HCEC 1CT (cell line): Measurements from ENCODE around the gene MEGF11.

Experiments used
- DNase-seq: peaks from one replicate; pipeline ENCODE4 v3.0.0-alpha.2; 2017

Gene MEGF11

GRCh38 chr15:66136948-66137347, 116.6 kb downstream of the MEGF11 start:
- DNase-seq, result no peak

- no peak for DNase-seq
These were observed 117.9 kb downstream of the MEGF11 start for GRCh38 chr15:66135664-66136063.

GRCh38 chr15:66134284-66134683, 119.3 kb downstream of the MEGF11 start:
- no peak for DNase-seq

GRCh38 chr15:66133247-66133885, 120.2 kb downstream of the MEGF11 start:
- no peak for DNase-seq

GRCh38 chr15:66132251-66132816, 121.2 kb downstream of the MEGF11 start:
- DNase-seq, result no peak

GRCh38 chr15:66131831-66132230, 121.7 kb downstream of the MEGF11 start:
- no peak for DNase-seq

GRCh38 chr15:66131200-66131599, 122.3 kb downstream of the MEGF11 start:
- DNase-seq, result no peak

GRCh38 chr15:66130496-66131034, 123.0 kb downstream of the MEGF11 start:
- no peak for DNase-seq

- no peak for DNase-seq
These were observed 124.0 kb downstream of the MEGF11 start for GRCh38 chr15:66129586-66129985.

GRCh38 chr15:66128116-66128680, 125.4 kb downstream of the MEGF11 start:
- DNase-seq, result no peak

GRCh38 chr15:66126456-66126855, 127.1 kb downstream of the MEGF11 start:
- DNase-seq, result no peak

GRCh38 chr15:66126031-66126441, 127.5 kb downstream of the MEGF11 start:
- no peak for DNase-seq

- DNase-seq, result no peak
These were observed 128.9 kb downstream of the MEGF11 start for GRCh38 chr15:66124651-66125050.

GRCh38 chr15:66123799-66124198, 129.8 kb downstream of the MEGF11 start:
- no peak for DNase-seq

- no peak for DNase-seq
These were observed 133.1 kb downstream of the MEGF11 start for GRCh38 chr15:66120422-66120821.

GRCh38 chr15:66117841-66118240, 135.7 kb downstream of the MEGF11 start:
- DNase-seq, result no peak

- no peak for DNase-seq
These were observed 137.9 kb downstream of the MEGF11 start for GRCh38 chr15:66115568-66116206.

- DNase-seq, result no peak
These were observed 138.6 kb downstream of the MEGF11 start for GRCh38 chr15:66114863-66115425.

- no peak for DNase-seq
These were observed 141.2 kb downstream of the MEGF11 start for GRCh38 chr15:66112388-66112787.

GRCh38 chr15:66111363-66111762, 142.2 kb downstream of the MEGF11 start:
- DNase-seq, result no peak

GRCh38 chr15:66110864-66111263, 142.7 kb downstream of the MEGF11 start:
- no peak for DNase-seq

GRCh38 chr15:66109826-66110225, 143.7 kb downstream of the MEGF11 start:
- DNase-seq, result no peak

GRCh38 chr15:66108483-66109265, 144.9 kb downstream of the MEGF11 start:
- DNase-seq, result no peak
